Cardiac muscle cell (in vitro differentiated cells and primary cell): ENCODE measurements around the gene HMCN1. TPM values are rescaled to one million over a fixed set of nuclear protein-coding genes. Genes with fewer than 3 reads are reported as not detected.

Experiments
- DNase-seq, 2 donors: peaks; one replicate each; pipeline versions ENCODE4 v3.0.0 to v3.0.0-alpha.2; 2010 to 2017; ENCODE audit warnings: low read depth in 1 of 2, low spot score in 1 of 2
- H3K27ac ChIP-seq: fragments of 200-600 bp; sonication (generic); 2 replicates; pipeline ENCODE4 v1.5.1; 2016
- H3K27me3 ChIP-seq: fragments of 200-600 bp; sonication (generic); 2 replicates; pipeline ENCODE4 v1.6.0; 2016; ENCODE audit warnings: control low read depth
- H3K36me3 ChIP-seq: fragments of 200-600 bp; sonication (generic); 2 replicates; pipeline ENCODE4 v1.5.1; 2016; ENCODE audit warnings: control low read depth
- H3K4me1 ChIP-seq: fragments of 200-600 bp; sonication (generic); 2 replicates; pipeline ENCODE4 v1.8.1; 2017; ENCODE audit warnings: low read depth, mild to moderate bottlenecking, mixed run types
- H3K4me3 ChIP-seq: fragments of 200-600 bp; sonication (generic); 2 replicates; pipeline ENCODE4 v1.5.1; 2016; ENCODE audit warnings: mild to moderate bottlenecking
- H3K9me3 ChIP-seq: fragments of 200-600 bp; sonication (generic); 2 replicates; pipeline ENCODE4 v1.5.1; 2017; ENCODE audit warnings: low read depth, mild to moderate bottlenecking, control low read depth
- CTCF ChIP-seq: IDR thresholded peaks from 2 replicates; pipeline ENCODE4 v1.5.1; 2012; ENCODE audit warnings: low read depth, mild to moderate bottlenecking, low read length
- polyA plus RNA-seq: library from polyadenylated mRNA; unstranded; fragments of >200 nt; fragmentation: Nextera tagmentation; extraction: Ambion mirVana; gene quantifications from 2 replicates; pipeline ENCODE4 v1.2.1, GENCODE V29; 2016
- total RNA-seq: library from RNA; depleted of rRNA; stranded (reverse); fragments of >200 nt; gene quantifications from 2 replicates; pipeline ENCODE4 v1.2.3, GENCODE V29; 2016

Gene HMCN1
- total and polyA plus RNA-seq, 2 experiments from 2014 or later, result 4.9 to 28.5 TPM

GRCh38 chr1:186043296-186043695, 309.1 kb downstream of the HMCN1 start:
- Histone ChIP-seq H3K4me1 (no peaks in the 10 kb centered on the region), H3K27ac (no peak overlapping the region), H3K4me3 (no peak overlapping the region), H3K36me3 (peaks cover 12% of the 10 kb centered on the region), H3K9me3 (no peaks in the 10 kb centered on the region), H3K27me3 (no peaks in the 10 kb centered on the region)
- no peak for TF ChIP-seq CTCF
- no peak for DNase-seq

- Histone ChIP-seq H3K4me3 (no peak overlapping the region), H3K36me3 (peaks cover 7% of the 10 kb centered on the region), H3K9me3 (no peaks in the 10 kb centered on the region), H3K27ac (no peak overlapping the region), H3K27me3 (no peaks in the 10 kb centered on the region), H3K4me1 (no peaks in the 10 kb centered on the region)
- TF ChIP-seq CTCF, result no peak
- DNase-seq, result no peak
Observed at GRCh38 chr1:186044079-186044685, 310.0 kb downstream of the HMCN1 start.

- peak in 1 of 2 donors; percentile 7 for DNase-seq
- H3K9me3 ChIP-seq, result no peaks in the 10 kb centered on the region
Observed at GRCh38 chr1:186046437-186047211, 312.4 kb downstream of the HMCN1 start.

GRCh38 chr1:186050360-186050759, 316.2 kb downstream of the HMCN1 start:
- TF ChIP-seq CTCF, result no peak
- peak in 1 of 2 donors; percentile 30 for DNase-seq
- no peak overlapping the region for H3K4me3 ChIP-seq
- no peaks in the 10 kb centered on the region for H3K27me3 ChIP-seq
- no peaks in the 10 kb centered on the region for H3K9me3 ChIP-seq
- H3K4me1 ChIP-seq, result no peaks in the 10 kb centered on the region
- peaks cover 5% of the 10 kb centered on the region for H3K36me3 ChIP-seq
- H3K27ac ChIP-seq, result no peak overlapping the region

More at GRCh38 chr1:186046437-186047211, 312.4 kb downstream of the HMCN1 start:
- no peaks in the 10 kb centered on the region for H3K27me3 ChIP-seq
- TF ChIP-seq CTCF, result no peak
- H3K36me3 ChIP-seq, result no peaks in the 10 kb centered on the region
- no peaks in the 10 kb centered on the region for H3K4me1 ChIP-seq
- no peak overlapping the region for H3K27ac ChIP-seq
- H3K4me3 ChIP-seq, result no peak overlapping the region

GRCh38 chr1:186054003-186054402, 319.8 kb downstream of the HMCN1 start:
- DNase-seq, result no peak
- H3K36me3 ChIP-seq, result peaks cover 12% of the 10 kb centered on the region
- no peak overlapping the region for H3K27ac ChIP-seq
- no peak for TF ChIP-seq CTCF
- H3K9me3 ChIP-seq, result no peaks in the 10 kb centered on the region
- no peaks in the 10 kb centered on the region for H3K4me1 ChIP-seq
- H3K4me3 ChIP-seq, result no peak overlapping the region
- no peaks in the 10 kb centered on the region for H3K27me3 ChIP-seq
